Neural cell (in vitro differentiated cells): ENCODE data around the gene SNRNP200. TPM values are rescaled to one million over a fixed set of nuclear protein-coding genes. Genes with fewer than 3 reads are reported as not detected.
A peak's percentile ranks its signal among the peaks of the same experiment; 100 is the strongest.

Experiments used
- H2AFZ ChIP-seq: fragments of 200-600, 300-800 bp; sonication (generic), shearing (Covaris generic); 2 replicates; pipeline ENCODE4 v1.6.0; 2014; ENCODE audit warnings: low read depth, mild to moderate bottlenecking, antibody characterized with exemption, low read length, moderate library complexity
- H3F3A ChIP-seq: fragments of 200-600 bp; shearing (Covaris generic); 2 replicates; pipeline ENCODE4 v1.6.1; 2016; ENCODE audit warnings: mild to moderate bottlenecking, moderate library complexity, mixed read lengths, antibody characterized with exemption, low read length; ENCODE audit not compliant: insufficient read depth, poor library complexity, severe bottlenecking
- H3K27ac ChIP-seq: fragments of 200-600, 300-800 bp; sonication (generic), shearing (Covaris generic); 2 replicates; pipeline ENCODE4 v1.5.1; 2014; ENCODE audit warnings: mild to moderate bottlenecking, low read length, moderate library complexity
- H3K27me3 ChIP-seq: fragments of 300-800, 200-600 bp; sonication (generic), shearing (Covaris generic); 2 replicates; pipeline ENCODE4 v1.6.0; 2014; ENCODE audit warnings: mild to moderate bottlenecking, low read depth, low read length, moderate library complexity; ENCODE audit not compliant: insufficient read depth
- H3K36me3 ChIP-seq: fragments of 300-800, 200-600 bp; sonication (generic), shearing (Covaris generic); 2 replicates; pipeline ENCODE4 v1.5.1; 2014; ENCODE audit warnings: mild to moderate bottlenecking, antibody characterized with exemption, low read length, moderate library complexity; ENCODE audit not compliant: insufficient read depth
- H3K4me2 ChIP-seq: fragments of 300-800, 200-600 bp; sonication (generic), shearing (Covaris generic); 2 replicates; pipeline ENCODE4 v1.6.0; 2014; ENCODE audit warnings: mild to moderate bottlenecking, low read length
- H3K4me3 ChIP-seq: fragments of 300-800, 200-600 bp; sonication (generic), shearing (Covaris generic); 2 replicates; pipeline ENCODE4 v1.5.1; 2014; ENCODE audit warnings: mild to moderate bottlenecking, low read length, moderate library complexity
- H3K79me2 ChIP-seq: fragments of 200-600 bp; shearing (Covaris generic); replicated peaks from 2 replicates; pipeline ENCODE4 v1.6.0; 2014; ENCODE audit warnings: mild to moderate bottlenecking, low read length, moderate library complexity; ENCODE audit not compliant: insufficient read depth
- H3K9ac ChIP-seq: fragments of 300-800, 200-600 bp; sonication (generic), shearing (Covaris generic); 2 replicates; pipeline ENCODE4 v1.6.1; 2016; ENCODE audit warnings: mild to moderate bottlenecking, low read length, mixed read lengths
- H3K9me2 ChIP-seq: fragments of 200-600 bp; shearing (Covaris generic); 2 replicates; pipeline ENCODE4 v1.6.1; 2016; ENCODE audit warnings: mild to moderate bottlenecking, low read length, mixed read lengths; ENCODE audit not compliant: insufficient read depth
- H3K9me3 ChIP-seq: fragments of 200-600, 300-800 bp; sonication (generic), shearing (Covaris generic); 2 replicates; pipeline ENCODE4 v1.6.1; 2016; ENCODE audit warnings: mild to moderate bottlenecking, mixed run types, low read length, moderate library complexity, mixed read lengths
- H4K20me1 ChIP-seq: fragments of 200-600 bp; shearing (Covaris generic); 2 replicates; pipeline ENCODE4 v1.6.1; 2016; ENCODE audit warnings: mild to moderate bottlenecking, mixed run types; ENCODE audit not compliant: insufficient read depth
- CTCF ChIP-seq: fragments of 450-650 bp; IDR thresholded peaks from 2 replicates; pipeline ENCODE4 v1.5.1; 2014; ENCODE audit warnings: antibody characterized with exemption, mild to moderate bottlenecking, moderate library complexity; ENCODE audit not compliant: poor library complexity, severe bottlenecking
- EP300 ChIP-seq: fragments of 450-650 bp; conservative IDR thresholded peaks from 2 replicates; pipeline ENCODE4 v1.6.1; 2014; ENCODE audit warnings: antibody characterized with exemption, mild to moderate bottlenecking, moderate library complexity; ENCODE audit not compliant: poor library complexity, severe bottlenecking
- EZH2 ChIP-seq: fragments of 200-600, 300-800 bp; shearing (Covaris generic), sonication (generic); IDR thresholded peaks from 2 replicates; pipeline ENCODE4 v1.6.1; 2014; ENCODE audit warnings: antibody characterized with exemption, low read length, borderline replicate concordance, mild to moderate bottlenecking; ENCODE audit not compliant: insufficient read depth, poor library complexity, severe bottlenecking
- MXI1 ChIP-seq: fragments of 450-650 bp; conservative IDR thresholded peaks from 2 replicates; pipeline ENCODE4 v1.6.1; 2014; ENCODE audit warnings: antibody characterized with exemption, mild to moderate bottlenecking; ENCODE audit not compliant: poor library complexity, severe bottlenecking
- POLR2AphosphoS5 ChIP-seq: IDR thresholded peaks from 2 replicates; pipeline ENCODE4 v1.6.1; 2012
- RAD21 ChIP-seq: fragments of 450-650 bp; conservative IDR thresholded peaks from 2 replicates; pipeline ENCODE4 v1.6.1; 2014; ENCODE audit warnings: antibody characterized with exemption, mild to moderate bottlenecking, moderate library complexity
- SMC3 ChIP-seq: fragments of 450-650 bp; conservative IDR thresholded peaks from 2 replicates; pipeline ENCODE4 v1.6.1; 2014; ENCODE audit warnings: antibody characterized with exemption, mild to moderate bottlenecking, moderate library complexity; ENCODE audit not compliant: poor library complexity
- TAF1 ChIP-seq: IDR thresholded peaks from 2 replicates; pipeline ENCODE4 v1.6.1; 2012; ENCODE audit warnings: low read depth
- polyA plus RNA-seq: library from polyadenylated mRNA; depleted of rRNA; stranded (reverse); fragments of >200 nt; gene quantifications from 2 replicates; pipeline ENCODE4 v1.2.3, GENCODE V29; 2014
- TF ChIP-seq, protein P1 (sequence below): IDR thresholded peaks from 2 replicates; pipeline ENCODE4 v1.6.1; 2012; ENCODE audit warnings: borderline replicate concordance

The SNRNP200 gene
- polyA plus RNA-seq, 1 donor from 2014 or later: 70.4 TPM

DNA sequence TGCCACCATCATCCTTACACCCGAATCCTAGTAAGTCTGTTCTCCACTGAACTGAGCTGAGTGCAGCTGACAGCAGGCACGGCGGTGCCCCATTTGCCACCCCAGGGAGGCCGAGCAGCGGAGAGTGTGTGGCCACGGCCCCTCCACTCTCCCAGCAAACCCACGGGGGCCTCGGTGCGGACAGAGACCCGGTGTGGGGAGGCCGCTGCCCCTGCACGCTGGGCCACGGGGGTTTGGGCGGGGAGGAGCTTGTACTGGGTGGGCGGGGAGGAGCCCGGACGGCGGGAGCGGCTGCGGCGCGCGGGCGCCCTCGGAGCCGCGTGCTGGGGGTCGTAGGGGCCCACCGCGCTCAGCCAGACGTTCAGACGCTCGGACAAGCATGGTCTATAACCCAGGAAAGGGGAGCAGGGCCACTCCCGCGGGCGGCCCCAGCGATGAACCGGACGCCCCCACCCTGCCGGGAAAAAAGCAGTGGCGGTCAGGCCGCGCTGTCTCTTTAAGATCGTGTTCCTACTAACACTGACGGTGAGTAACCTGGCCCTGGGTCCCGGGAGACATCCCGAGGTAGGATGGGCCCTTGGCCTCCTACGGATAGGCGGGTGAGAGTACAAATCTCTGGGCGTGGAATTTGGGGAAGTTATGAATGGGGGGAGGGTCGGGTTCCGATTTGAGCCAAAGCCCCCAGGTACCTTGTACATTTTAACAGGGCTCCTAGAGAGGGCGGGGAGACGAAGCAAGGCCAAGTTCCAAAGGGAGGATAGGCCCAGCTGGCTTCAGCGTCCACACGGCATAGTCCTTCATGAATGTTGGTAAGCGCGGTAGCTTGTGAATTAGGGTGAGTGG lies 19.9 kb upstream of the SNRNP200 start, which contains the start of gene ITPRIPL1:
ITPRIPL1 (plus strand) TSS at position 277 of the 843 bp plus-strand sequence; CDS start at position 800, 523 bp downstream.
- Histone ChIP-seq H3K4me2 (no peak within 1 kb of the TSS), H3K36me3 (no peaks in the 10 kb centered on the region), H4K20me1 (no peaks in the 10 kb centered on the region), H3K9me3 (no peaks in the 10 kb centered on the region), H2AFZ (no peak within 1 kb of the TSS), H3K9ac (no peak within 1 kb of the TSS), H3K27me3 (peaks cover 50% of the 10 kb centered on the region), H3K79me2 (no peaks in the 10 kb centered on the region), H3K4me3 (peak within 1 kb of the TSS; percentile 28), H3K9me2 (no peaks in the 10 kb centered on the region), H3F3A (no peaks in the 10 kb centered on the region), H3K27ac (no peak within 1 kb of the TSS)
- TF ChIP-seq, protein P1, sequence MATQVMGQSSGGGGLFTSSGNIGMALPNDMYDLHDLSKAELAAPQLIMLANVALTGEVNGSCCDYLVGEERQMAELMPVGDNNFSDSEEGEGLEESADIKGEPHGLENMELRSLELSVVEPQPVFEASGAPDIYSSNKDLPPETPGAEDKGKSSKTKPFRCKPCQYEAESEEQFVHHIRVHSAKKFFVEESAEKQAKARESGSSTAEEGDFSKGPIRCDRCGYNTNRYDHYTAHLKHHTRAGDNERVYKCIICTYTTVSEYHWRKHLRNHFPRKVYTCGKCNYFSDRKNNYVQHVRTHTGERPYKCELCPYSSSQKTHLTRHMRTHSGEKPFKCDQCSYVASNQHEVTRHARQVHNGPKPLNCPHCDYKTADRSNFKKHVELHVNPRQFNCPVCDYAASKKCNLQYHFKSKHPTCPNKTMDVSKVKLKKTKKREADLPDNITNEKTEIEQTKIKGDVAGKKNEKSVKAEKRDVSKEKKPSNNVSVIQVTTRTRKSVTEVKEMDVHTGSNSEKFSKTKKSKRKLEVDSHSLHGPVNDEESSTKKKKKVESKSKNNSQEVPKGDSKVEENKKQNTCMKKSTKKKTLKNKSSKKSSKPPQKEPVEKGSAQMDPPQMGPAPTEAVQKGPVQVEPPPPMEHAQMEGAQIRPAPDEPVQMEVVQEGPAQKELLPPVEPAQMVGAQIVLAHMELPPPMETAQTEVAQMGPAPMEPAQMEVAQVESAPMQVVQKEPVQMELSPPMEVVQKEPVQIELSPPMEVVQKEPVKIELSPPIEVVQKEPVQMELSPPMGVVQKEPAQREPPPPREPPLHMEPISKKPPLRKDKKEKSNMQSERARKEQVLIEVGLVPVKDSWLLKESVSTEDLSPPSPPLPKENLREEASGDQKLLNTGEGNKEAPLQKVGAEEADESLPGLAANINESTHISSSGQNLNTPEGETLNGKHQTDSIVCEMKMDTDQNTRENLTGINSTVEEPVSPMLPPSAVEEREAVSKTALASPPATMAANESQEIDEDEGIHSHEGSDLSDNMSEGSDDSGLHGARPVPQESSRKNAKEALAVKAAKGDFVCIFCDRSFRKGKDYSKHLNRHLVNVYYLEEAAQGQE: no peak
- TF ChIP-seq EZH2 (no peak), RAD21 (no peak), SMC3 (no peak), CTCF (no peak), POLR2AphosphoS5 (no peak), TAF1 (no peak), EP300 (no peak), MXI1 (no peak)

- no peak for TF ChIP-seq RAD21
- Histone ChIP-seq H3K79me2 (no peaks in the 10 kb centered on the region), H4K20me1 (no peaks in the 10 kb centered on the region)
Observed at GRCh38 chr2:96324721-96325040, 19.3 kb upstream of the SNRNP200 start.

More at GRCh38 chr2:96324721-96325040, 19.3 kb upstream of the SNRNP200 start:
- Histone ChIP-seq H3F3A (no peaks in the 10 kb centered on the region), H3K27me3 (peaks cover 53% of the 10 kb centered on the region), H3K9me2 (no peaks in the 10 kb centered on the region), H3K9ac (no peak overlapping the region), H2AFZ (no peak overlapping the region), H3K9me3 (no peaks in the 10 kb centered on the region), H3K4me2 (no peak overlapping the region), H3K36me3 (no peaks in the 10 kb centered on the region), H3K4me3 (no peak overlapping the region), H3K27ac (no peak overlapping the region)
